HG03159 (cell line): ENCODE measurements around the gene CSTF1.
"Not testable (repeated sequence)": the region's sequence is repeated elsewhere in the genome, so short reads cannot be mapped to it uniquely, and the experiment has no call there.

Experiments
- ATAC-seq: cut with Tn5 transposase; IDR thresholded peaks from one replicate; pipeline ENCODE4 v1.9.1; 2021; ENCODE audit warnings: mild to moderate bottlenecking, moderate library complexity; ENCODE audit not compliant: unreplicated experiment

CSTF1 gene

GRCh38 chr20:56368351-56369134 lies 23.9 kb upstream of the CSTF1 start:
- ATAC-seq = no peak

- no peak for ATAC-seq
Observed at GRCh38 chr20:56369179-56369578, 23.3 kb upstream of the CSTF1 start.

- no peak for ATAC-seq
Observed at GRCh38 chr20:56371977-56372376, 20.5 kb upstream of the CSTF1 start.

- ATAC-seq = no peak
Observed at GRCh38 chr20:56372850-56373249, 19.6 kb upstream of the CSTF1 start.

- ATAC-seq = no peak
Observed at GRCh38 chr20:56373942-56374341, 18.5 kb upstream of the CSTF1 start.

GRCh38 chr20:56376331-56376730 lies 16.1 kb upstream of the CSTF1 start:
- ATAC-seq = no peak

GRCh38 chr20:56378386-56378785 lies 14.1 kb upstream of the CSTF1 start:
- no peak for ATAC-seq

GRCh38 chr20:56380375-56380774 lies 12.1 kb upstream of the CSTF1 start:
- no peak for ATAC-seq

GRCh38 chr20:56381501-56381900 lies 10.9 kb upstream of the CSTF1 start:
- no peak for ATAC-seq

GRCh38 chr20:56382696-56383095 lies 9.7 kb upstream of the CSTF1 start:
- no peak for ATAC-seq

- ATAC-seq = no peak
Observed at GRCh38 chr20:56383334-56383733, 9.1 kb upstream of the CSTF1 start.

GRCh38 chr20:56385130-56385529 lies 7.3 kb upstream of the CSTF1 start:
- no peak for ATAC-seq

- ATAC-seq = no peak
Observed at GRCh38 chr20:56386219-56386618, 6.2 kb upstream of the CSTF1 start.

- no peak for ATAC-seq
Observed at GRCh38 chr20:56388882-56389281, 3.6 kb upstream of the CSTF1 start.

GRCh38 chr20:56389807-56390206 lies 2.6 kb upstream of the CSTF1 start:
- ATAC-seq = no peak

GRCh38 chr20:56390396-56390795 lies 2.0 kb upstream of the CSTF1 start:
- ATAC-seq = not testable (repeated sequence)

GRCh38 chr20:56391037-56391436 lies 1.4 kb upstream of the CSTF1 start:
- no peak for ATAC-seq

- peak; percentile 38 for ATAC-seq
Observed at GRCh38 chr20:56391596-56392131, 781 bp upstream of the CSTF1 start.

- no peak for ATAC-seq
Observed at GRCh38 chr20:56392881-56393482, 537 bp downstream of the CSTF1 start.

GRCh38 chr20:56393653-56394052 lies 1.2 kb downstream of the CSTF1 start:
- ATAC-seq = no peak

GRCh38 chr20:56395166-56395565 lies 2.7 kb downstream of the CSTF1 start:
- no peak for ATAC-seq

- ATAC-seq = peak; percentile 65
Observed at GRCh38 chr20:56400001-56400640, 7.7 kb downstream of the CSTF1 start.
